Pancreas (tissue), 10 donors: ENCODE measurements around the gene HHAT. TPM values are rescaled to one million over a fixed set of nuclear protein-coding genes. Genes with fewer than 3 reads are reported as not detected.

Experiments
- ATAC-seq, 4 donors: fragments of 200-7000 bp; cut with Tn5 transposase; one replicate each; pipeline versions ENCODE4 v1.8.0 to v1.9.1; 2020; ENCODE audit warnings: mild to moderate bottlenecking in 4 of 4, moderate library complexity in 4 of 4
- DNase-seq, 6 donors: peaks; one replicate each; pipeline ENCODE4 v3.0.0-alpha.2; 2020
- FAIRE-seq: peaks from 2 replicates; lab custom pipeline; 2012; peaks lifted over from hg19 to GRCh38; lab: Jason Lieb, UNC
- H3K27ac ChIP-seq, 4 donors: fragments of 200-600 bp; sonication (generic); 1 replicate in 3 of 4; 2 replicates in 1 of 4; pipeline versions ENCODE4 v1.5.0 to v1.8.0; 2020
- H3K27me3 ChIP-seq, 4 donors: fragments of 200-600 bp; one replicate each; pipeline ENCODE4 v1.8.0; 2021
- H3K36me3 ChIP-seq, 3 donors: fragments of 200-600 bp; sonication (generic) in 1 of 3; one replicate each; pipeline versions ENCODE4 v1.5.0 to v1.8.0; 2020 to 2021
- H3K4me1 ChIP-seq, 3 donors: fragments of 200-600 bp; one replicate each; pipeline ENCODE4 v1.8.0; 2021
- H3K4me3 ChIP-seq, 4 donors: fragments of 200-600 bp; sonication (generic) in 2 of 4; one replicate each; pipeline versions ENCODE4 v1.5.0 to v1.8.0; 2020 to 2021
- H3K9me3 ChIP-seq, 4 donors: fragments of 200-600 bp; one replicate each; pipeline ENCODE4 v1.8.0; 2021
- whole genome bisulfite sequencing, 2 donors: extraction: QIAGEN DNeasy Blood & Tissue Kit; methylation state at CpG; one replicate each; pipeline ENCODE4 v1.1.7; 2013; 5-methylcytosine and 5-hydroxymethylcytosine counted together
- intact Hi-C, 3 donors: fragments of 100-400 bp; cut with DNase I; formaldehyde crosslinking; loops; one replicate each; pipeline versions ENCODE4 v1.11.1 to v1.14.2; 2022
- polyA plus RNA-seq, 2 donors: library from polyadenylated mRNA; stranded (reverse); fragments of 200-250 nt; gene quantifications; one replicate each; pipeline ENCODE4 v1.2.3, GENCODE V29; 2013
- total RNA-seq, 6 donors: library from RNA; stranded (reverse); fragmentation: NEBNext Ultra II Directional in 4 of 6; extraction: Animal tissue kit (Norgen Biotek cat#: 25700) in 4 of 6; gene quantifications; one replicate each; pipeline versions ENCODE4 v1.2.1 to v1.2.4, GENCODE V29; 2021 to 2023
- TF ChIP-seq, protein P1 (sequence below), 4 donors: fragments of 200-600 bp; sonication (generic) in 3 of 4; IDR thresholded peaks; one replicate each; pipeline versions ENCODE4 v1.5.0 to v1.8.0; 2021; ENCODE audit warnings: antibody characterized with exemption in 4 of 4
- donor health status: healthy with polysubstance abuse.
- donor health status: DM: no; HTN: no; CAD: no; lungs with moderate emphysema.
- donor health status: DM: no; HTN: no; CAD: no.
- donor health status: control.
- donor health status: control.
- donor health status: Bipolar disorder and iron deficiency.
- donor health status: DM: yes; HTN: yes; CAD: no.
- donor health status: DM: no; HTN: no; CAD: no.
- donor health status: DM: no; HTN: no; CAD: no.
- donor health status: DM: yes; HTN: yes; CAD: no.

The HHAT gene
- total and polyA plus RNA-seq, 8 donors: 1.3 to 4.1 (median 2.4) TPM

DNA sequence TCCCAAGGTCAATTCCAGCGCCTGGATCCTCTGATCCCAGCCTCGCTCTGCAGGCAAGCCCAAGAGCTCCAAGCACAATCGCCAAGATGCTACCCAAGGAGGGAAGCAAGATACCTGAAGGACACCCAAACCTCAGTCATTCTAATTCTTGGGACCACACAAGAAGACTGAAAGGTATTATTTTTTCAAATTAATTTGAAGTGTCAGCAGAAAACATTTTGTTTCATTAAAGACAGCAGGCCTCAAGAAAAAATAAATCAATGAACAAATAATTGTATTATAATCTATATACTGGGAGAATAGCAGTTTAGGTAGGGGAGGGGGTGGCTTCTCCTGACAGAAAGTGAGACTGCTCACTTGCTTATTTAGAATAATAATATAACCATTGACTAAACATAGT lies 347.8 kb downstream of the HHAT start:
- ATAC-seq (no peak), FAIRE-seq (no peak)

DNA sequence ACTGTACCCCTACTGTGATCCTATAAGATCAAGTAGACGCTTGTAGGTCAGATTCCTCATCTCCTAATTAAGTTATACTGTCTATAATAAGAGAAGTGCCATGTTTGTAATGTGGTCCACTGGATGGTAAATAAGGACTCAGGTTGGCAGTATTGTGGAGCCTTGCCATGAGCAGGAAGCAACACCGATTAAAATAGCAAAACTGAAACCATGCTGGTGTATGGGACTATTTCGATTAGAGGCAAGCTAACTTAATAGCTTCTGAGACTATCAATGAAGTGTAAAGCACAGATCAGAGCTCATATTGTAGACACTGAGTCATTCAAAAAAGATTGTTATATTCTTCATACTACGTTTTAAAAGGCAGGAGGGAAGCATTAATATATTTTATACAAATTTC lies 348.8 kb downstream of the HHAT start:
- Histone ChIP-seq H3K27ac (no peak overlapping the region), H3K4me3 (no peak overlapping the region), H3K27me3 (no peaks in the 10 kb centered on the region), H3K36me3 (no peaks in the 10 kb centered on the region), H3K4me1 (no peaks in the 10 kb centered on the region), H3K9me3 (no peaks in the 10 kb centered on the region)
- ATAC-seq: no peak
- TF ChIP-seq, protein P1, sequence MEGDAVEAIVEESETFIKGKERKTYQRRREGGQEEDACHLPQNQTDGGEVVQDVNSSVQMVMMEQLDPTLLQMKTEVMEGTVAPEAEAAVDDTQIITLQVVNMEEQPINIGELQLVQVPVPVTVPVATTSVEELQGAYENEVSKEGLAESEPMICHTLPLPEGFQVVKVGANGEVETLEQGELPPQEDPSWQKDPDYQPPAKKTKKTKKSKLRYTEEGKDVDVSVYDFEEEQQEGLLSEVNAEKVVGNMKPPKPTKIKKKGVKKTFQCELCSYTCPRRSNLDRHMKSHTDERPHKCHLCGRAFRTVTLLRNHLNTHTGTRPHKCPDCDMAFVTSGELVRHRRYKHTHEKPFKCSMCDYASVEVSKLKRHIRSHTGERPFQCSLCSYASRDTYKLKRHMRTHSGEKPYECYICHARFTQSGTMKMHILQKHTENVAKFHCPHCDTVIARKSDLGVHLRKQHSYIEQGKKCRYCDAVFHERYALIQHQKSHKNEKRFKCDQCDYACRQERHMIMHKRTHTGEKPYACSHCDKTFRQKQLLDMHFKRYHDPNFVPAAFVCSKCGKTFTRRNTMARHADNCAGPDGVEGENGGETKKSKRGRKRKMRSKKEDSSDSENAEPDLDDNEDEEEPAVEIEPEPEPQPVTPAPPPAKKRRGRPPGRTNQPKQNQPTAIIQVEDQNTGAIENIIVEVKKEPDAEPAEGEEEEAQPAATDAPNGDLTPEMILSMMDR (IDR thresholded peaks at IDR 0.05): no peak
- intact Hi-C loops: no loop called here
- 81 to 92% methylated on average over 4 of the region's 4 CpGs for WGBS, 2 donors
- DNase-seq: no peak
- FAIRE-seq: no peak

More for the DNA sequence above, 347.8 kb downstream of the HHAT start:
- 90 to 91% methylated on average over 3 of the region's 3 CpGs for WGBS, 2 donors
- Histone ChIP-seq H3K4me1 (no peaks in the 10 kb centered on the region), H3K27me3 (no peaks in the 10 kb centered on the region), H3K27ac (no peak overlapping the region), H3K4me3 (no peak overlapping the region), H3K9me3 (no peaks in the 10 kb centered on the region), H3K36me3 (no peaks in the 10 kb centered on the region)
- TF ChIP-seq, protein P1 (IDR thresholded peaks at IDR 0.05): no peak
- no peak for DNase-seq
- intact Hi-C loops: no loop called here

DNA sequence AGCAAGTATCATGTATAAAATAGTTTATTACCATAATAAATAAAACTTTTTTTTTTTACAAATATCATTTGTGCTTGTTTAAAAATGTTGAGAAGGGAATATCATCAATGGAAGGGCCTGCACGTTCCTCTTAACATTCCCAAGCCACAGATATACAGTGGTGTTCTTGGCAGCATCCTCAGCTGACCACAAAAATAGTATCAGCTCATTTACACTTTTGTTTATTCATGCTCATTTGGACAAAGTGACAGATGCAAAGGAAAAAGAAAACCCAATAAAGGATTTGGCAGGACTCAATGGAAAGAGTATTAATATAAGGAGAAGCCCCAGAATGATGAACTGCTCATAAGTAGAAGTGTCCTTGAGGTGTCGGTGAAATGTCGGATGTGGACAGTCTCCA lies 349.6 kb downstream of the HHAT start:
- TF ChIP-seq, protein P1 (IDR thresholded peaks at IDR 0.05): no peak
- 79 to 88% methylated on average over 3 of the region's 3 CpGs for WGBS, 2 donors
- Histone ChIP-seq H3K4me1 (no peaks in the 10 kb centered on the region), H3K4me3 (no peak overlapping the region), H3K27ac (no peak overlapping the region), H3K36me3 (no peaks in the 10 kb centered on the region), H3K27me3 (no peaks in the 10 kb centered on the region), H3K9me3 (no peaks in the 10 kb centered on the region)
- ATAC-seq (no peak), FAIRE-seq (no peak), DNase-seq (no peak)
- intact Hi-C loops: no loop called here

DNA sequence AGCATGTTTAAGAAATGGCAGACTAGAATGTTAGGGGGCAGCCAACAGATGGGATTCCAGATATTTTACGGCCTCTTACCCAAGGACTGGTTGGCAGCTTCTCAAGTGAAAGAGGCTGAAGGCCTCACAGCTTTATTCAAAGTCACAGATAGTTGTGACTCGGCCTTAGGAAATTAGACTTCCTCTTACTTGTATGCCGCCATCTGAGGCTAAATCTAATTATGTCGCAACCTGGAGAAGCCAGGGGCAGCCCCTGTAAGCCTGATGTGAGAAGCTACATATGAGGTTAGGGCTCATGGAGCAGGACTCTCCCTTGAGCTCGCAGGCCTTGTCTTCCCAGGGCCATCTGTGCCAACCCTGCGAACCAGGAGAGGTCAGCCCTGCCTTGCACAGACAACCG lies 352.5 kb downstream of the HHAT start:
- H3K4me3 ChIP-seq: no peak overlapping the region
- H3K4me1 ChIP-seq: no peaks in the 10 kb centered on the region
- no peaks in the 10 kb centered on the region for H3K27me3 ChIP-seq
- DNase-seq (no peak), FAIRE-seq (no peak), ATAC-seq (no peak)
- no peaks in the 10 kb centered on the region for H3K9me3 ChIP-seq
- WGBS, 2 donors: 85 to 91% methylated on average over 7 of the region's 7 CpGs
- TF ChIP-seq, protein P1 (IDR thresholded peaks at IDR 0.05): no peak
- intact Hi-C loops: no loop called here
- no peak overlapping the region for H3K27ac ChIP-seq
- H3K36me3 ChIP-seq: no peaks in the 10 kb centered on the region

DNA sequence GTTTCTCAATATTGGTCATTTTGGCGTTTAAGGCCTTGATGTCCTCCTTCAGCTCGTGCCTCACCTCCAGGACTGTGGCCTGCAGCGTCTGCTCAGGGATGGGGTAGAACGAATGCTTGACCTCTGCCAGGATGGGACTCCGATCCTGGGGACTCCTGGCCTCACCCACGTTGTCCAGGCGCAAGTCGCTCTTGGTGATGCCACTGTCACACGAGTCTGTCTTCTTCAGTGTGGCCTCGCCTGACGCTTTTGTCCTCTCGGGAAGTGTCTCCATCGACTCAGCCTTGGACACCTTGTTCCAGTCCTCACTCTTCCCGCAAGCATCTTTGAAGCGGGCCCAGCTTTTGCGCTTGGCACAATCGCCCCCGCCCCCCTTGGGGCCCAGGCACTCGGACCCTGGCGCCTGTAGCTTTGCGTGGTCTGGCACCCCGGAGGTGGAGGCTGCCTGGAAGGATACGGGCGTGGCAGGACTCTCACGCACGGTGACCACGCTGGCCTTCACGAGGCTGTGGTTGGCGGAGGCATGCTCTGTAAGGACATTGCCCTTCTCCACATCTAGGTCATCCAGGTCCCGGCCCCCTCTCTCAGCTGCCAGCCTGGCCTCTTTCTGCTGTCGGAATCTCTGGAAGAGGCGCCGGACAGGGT lies 354.8 kb downstream of the HHAT start:
- Histone ChIP-seq H3K4me1 (no peaks in the 10 kb centered on the region), H3K4me3 (no peak overlapping the region), H3K27me3 (no peaks in the 10 kb centered on the region), H3K27ac (no peak overlapping the region), H3K9me3 (no peaks in the 10 kb centered on the region), H3K36me3 (no peaks in the 10 kb centered on the region)
- DNase-seq (peak in 1 of 6 donors; percentile 55), FAIRE-seq (no peak), ATAC-seq (no peak)
- 89 to 90% methylated on average over 33 of the region's 33 CpGs for WGBS, 2 donors
- TF ChIP-seq, protein P1 (IDR thresholded peaks at IDR 0.05): no peak
- intact Hi-C loops: no loop called here
